ENCODE measurements around the gene SCAMP5. TPM values are rescaled to one million over a fixed set of nuclear protein-coding genes. Genes with fewer than 3 reads are reported as not detected.

Gene SCAMP5
- total RNA-seq, 4 donors from 2014 or later, result 1.5 to 14.1 (median 8.8) TPM

DNA sequence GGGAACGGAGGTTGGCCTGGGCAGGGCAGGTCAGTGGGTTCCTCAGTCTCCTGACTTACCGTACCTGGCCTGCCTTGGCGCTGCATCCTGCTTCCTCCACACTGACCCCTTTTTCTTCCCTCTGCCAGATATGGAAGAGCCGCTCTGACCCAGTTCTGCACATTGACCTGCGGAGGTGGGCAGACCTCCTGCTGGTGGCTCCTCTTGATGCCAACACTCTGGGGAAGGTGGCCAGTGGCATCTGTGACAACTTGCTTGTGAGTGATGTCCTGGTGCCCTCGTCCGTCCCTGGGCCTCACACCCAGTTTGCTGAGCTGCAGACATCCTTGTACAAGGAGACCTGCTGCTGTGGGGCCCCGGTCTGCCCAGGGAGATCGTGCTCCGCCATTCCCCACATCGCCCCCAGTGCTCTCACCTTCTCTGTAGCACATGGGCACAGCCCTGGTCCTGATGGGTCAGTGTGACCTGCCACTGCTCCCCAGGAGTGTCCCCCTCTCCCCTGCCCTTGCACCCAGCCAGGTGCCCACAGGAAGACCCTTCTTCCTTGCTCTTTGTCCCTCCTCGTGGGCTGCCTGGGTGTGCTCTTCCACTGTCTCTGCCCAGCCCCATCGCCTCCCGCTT, 49.0 kb downstream of the SCAMP5 start:
- peaks cover 6 to 65% (median 49%) of the 10 kb centered on the region in 4 donors for H3K4me1 ChIP-seq
- H3K9me3 ChIP-seq, result no peaks in the 10 kb centered on the region
- DNase-seq (ENCODE audit: low spot score in 2 of 2), result no peak
- H3K4me3 ChIP-seq, result peak overlapping the region in 2 of 4 donors; percentile 8 to 32
- H3K36me3 ChIP-seq, result peaks cover 0 to 14% (median 0%) of the 10 kb centered on the region in 3 donors
- H3K27me3 ChIP-seq, result no peaks in the 10 kb centered on the region
- peak overlapping the region; percentile 85 to 95 (median 88) for H3K27ac ChIP-seq
- 75 to 83% methylated on average over 14 of the region's 14 CpGs for WGBS, 2 donors
- TF ChIP-seq, protein P1, sequence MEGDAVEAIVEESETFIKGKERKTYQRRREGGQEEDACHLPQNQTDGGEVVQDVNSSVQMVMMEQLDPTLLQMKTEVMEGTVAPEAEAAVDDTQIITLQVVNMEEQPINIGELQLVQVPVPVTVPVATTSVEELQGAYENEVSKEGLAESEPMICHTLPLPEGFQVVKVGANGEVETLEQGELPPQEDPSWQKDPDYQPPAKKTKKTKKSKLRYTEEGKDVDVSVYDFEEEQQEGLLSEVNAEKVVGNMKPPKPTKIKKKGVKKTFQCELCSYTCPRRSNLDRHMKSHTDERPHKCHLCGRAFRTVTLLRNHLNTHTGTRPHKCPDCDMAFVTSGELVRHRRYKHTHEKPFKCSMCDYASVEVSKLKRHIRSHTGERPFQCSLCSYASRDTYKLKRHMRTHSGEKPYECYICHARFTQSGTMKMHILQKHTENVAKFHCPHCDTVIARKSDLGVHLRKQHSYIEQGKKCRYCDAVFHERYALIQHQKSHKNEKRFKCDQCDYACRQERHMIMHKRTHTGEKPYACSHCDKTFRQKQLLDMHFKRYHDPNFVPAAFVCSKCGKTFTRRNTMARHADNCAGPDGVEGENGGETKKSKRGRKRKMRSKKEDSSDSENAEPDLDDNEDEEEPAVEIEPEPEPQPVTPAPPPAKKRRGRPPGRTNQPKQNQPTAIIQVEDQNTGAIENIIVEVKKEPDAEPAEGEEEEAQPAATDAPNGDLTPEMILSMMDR (IDR thresholded peaks at IDR 0.05), result no peak
- TF ChIP-seq POLR2A (IDR thresholded peaks at IDR 0.05) (no peak), EP300 (IDR thresholded peaks at IDR 0.05) (no peak)

- TF ChIP-seq, protein P1 (IDR thresholded peaks at IDR 0.05), result no peak
- 89 to 92% methylated on average over 6 of the region's 6 CpGs for WGBS, 2 donors
Measured at GRCh38 chr15:75045332-75046015, 50.1 kb downstream of the SCAMP5 start.

GRCh38 chr15:75048394-75048793, 53.0 kb downstream of the SCAMP5 start:
- Histone ChIP-seq H3K9me3 (no peaks in the 10 kb centered on the region), H3K4me3 (no peak overlapping the region), H3K36me3 (peaks cover 0 to 28% (median 0%) of the 10 kb centered on the region in 3 donors), H3K27ac (peak overlapping the region in 1 of 4 donors; percentile 67), H3K27me3 (no peaks in the 10 kb centered on the region), H3K4me1 (peaks cover 3 to 47% (median 36%) of the 10 kb centered on the region in 4 donors)
- 95 to 97% methylated on average over 10 of the region's 10 CpGs for WGBS, 2 donors
- DNase-seq (ENCODE audit: low spot score in 2 of 2), result no peak
- TF ChIP-seq, protein P1 (IDR thresholded peaks at IDR 0.05), result no peak
- TF ChIP-seq EP300 (IDR thresholded peaks at IDR 0.05) (no peak), POLR2A (IDR thresholded peaks at IDR 0.05) (no peak)

More at GRCh38 chr15:75045332-75046015, 50.1 kb downstream of the SCAMP5 start:
- Histone ChIP-seq H3K9me3 (no peaks in the 10 kb centered on the region), H3K4me1 (peaks cover 6 to 65% (median 52%) of the 10 kb centered on the region in 4 donors), H3K4me3 (no peak overlapping the region), H3K27me3 (no peaks in the 10 kb centered on the region), H3K27ac (peak overlapping the region in 3 of 4 donors; percentile 86 to 95 (median 89)), H3K36me3 (peaks cover 0 to 18% (median 0%) of the 10 kb centered on the region in 3 donors)
- no peak for DNase-seq (ENCODE audit: low spot score in 2 of 2)

- H3K4me1 ChIP-seq, result peaks cover under 1 to 41% (median 29%) of the 10 kb centered on the region in 4 donors
- no peak overlapping the region for H3K4me3 ChIP-seq
- no peak for DNase-seq (ENCODE audit: low spot score in 2 of 2)
- TF ChIP-seq, protein P1 (IDR thresholded peaks at IDR 0.05), result no peak
- TF ChIP-seq EP300 (IDR thresholded peaks at IDR 0.05) (no peak), POLR2A (IDR thresholded peaks at IDR 0.05) (no peak)
- H3K27ac ChIP-seq, result no peak overlapping the region
- H3K27me3 ChIP-seq, result no peaks in the 10 kb centered on the region
- peaks cover 0 to 28% (median 0%) of the 10 kb centered on the region in 3 donors for H3K36me3 ChIP-seq
- no peaks in the 10 kb centered on the region for H3K9me3 ChIP-seq
- 69% methylated on average over 11 of the region's 11 CpGs for WGBS, 2 donors
Measured at GRCh38 chr15:75049392-75049791, 54.0 kb downstream of the SCAMP5 start.

GRCh38 chr15:75050283-75050682, 54.9 kb downstream of the SCAMP5 start:
- 93 to 100% methylated on average over 1 to 2 of the region's 2 CpGs for WGBS, 2 donors
- TF ChIP-seq EP300 (IDR thresholded peaks at IDR 0.05) (no peak), POLR2A (IDR thresholded peaks at IDR 0.05) (no peak)
- TF ChIP-seq, protein P1 (IDR thresholded peaks at IDR 0.05), result no peak
- Histone ChIP-seq H3K27me3 (no peaks in the 10 kb centered on the region), H3K4me1 (peaks cover 0 to 35% (median 24%) of the 10 kb centered on the region in 4 donors), H3K4me3 (no peak overlapping the region), H3K36me3 (peaks cover 0 to 28% (median 0%) of the 10 kb centered on the region in 3 donors), H3K9me3 (no peaks in the 10 kb centered on the region), H3K27ac (no peak overlapping the region)
- DNase-seq (ENCODE audit: low spot score in 2 of 2), result no peak

Measured in tibial nerve (tissue), 4 donors.